GM12875 (cell line): Measurements from ENCODE around the gene ACTR6.

Experiments used
- H3K4me3 ChIP-seq: one replicate; pipeline ENCODE4 v1.5.1; 2011; ENCODE audit warnings: low read depth, low read length, control low read depth
- CTCF ChIP-seq: IDR thresholded peaks from 2 replicates; pipeline ENCODE4 v1.5.1; 2011; ENCODE audit warnings: low read depth, mild to moderate bottlenecking, control low read depth, inconsistent platforms, low read length, moderate library complexity, borderline replicate concordance; ENCODE audit not compliant: insufficient read depth

The ACTR6 gene

GRCh38 chr12:100234591-100235304, 34.1 kb downstream of the ACTR6 start:
- H3K4me3 ChIP-seq, result no peak overlapping the region
- peak; percentile 52; the same call in 1 of the 2 replicates for TF ChIP-seq CTCF

DNA sequence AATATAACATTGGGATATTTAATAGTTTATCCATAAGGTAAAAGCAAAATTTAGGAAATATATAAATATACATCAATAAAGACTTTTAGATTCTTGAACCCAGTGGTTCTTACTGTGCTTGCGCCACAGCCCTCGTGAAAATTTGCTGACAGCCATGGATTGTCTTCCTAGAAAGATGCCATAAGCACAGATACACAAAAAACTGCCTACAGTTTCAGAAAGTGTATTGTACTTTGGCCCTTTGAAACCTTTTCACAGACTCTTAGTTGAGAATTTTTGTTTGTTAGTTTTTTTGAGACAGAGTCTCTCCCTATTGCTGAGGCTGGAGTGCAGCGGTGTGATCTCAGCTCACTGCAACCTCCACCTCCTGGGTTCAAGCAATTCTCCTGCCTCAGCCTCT, 38.2 kb downstream of the ACTR6 start:
- no peak overlapping the region for H3K4me3 ChIP-seq
- no peak for TF ChIP-seq CTCF

DNA sequence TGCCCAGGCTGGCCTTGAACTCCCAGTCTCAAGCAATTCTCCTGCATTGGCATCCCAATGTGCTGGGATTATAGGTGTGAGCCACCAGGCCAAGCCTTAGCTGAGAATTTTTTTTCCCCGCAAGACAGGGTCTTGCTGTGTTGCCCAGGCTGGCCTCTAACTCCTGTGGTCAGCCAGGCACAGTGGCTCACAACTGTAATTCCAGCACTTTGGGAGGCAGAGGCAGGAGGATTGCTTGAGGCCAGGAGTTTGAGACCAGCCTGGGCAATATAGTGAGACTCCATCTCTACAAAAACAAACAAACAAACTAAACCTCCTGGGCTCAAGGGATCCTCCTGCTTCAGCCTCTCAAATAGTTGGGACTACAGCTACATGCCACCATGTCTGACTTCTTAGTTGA, 39.0 kb downstream of the ACTR6 start:
- no peak for TF ChIP-seq CTCF
- no peak overlapping the region for H3K4me3 ChIP-seq

DNA sequence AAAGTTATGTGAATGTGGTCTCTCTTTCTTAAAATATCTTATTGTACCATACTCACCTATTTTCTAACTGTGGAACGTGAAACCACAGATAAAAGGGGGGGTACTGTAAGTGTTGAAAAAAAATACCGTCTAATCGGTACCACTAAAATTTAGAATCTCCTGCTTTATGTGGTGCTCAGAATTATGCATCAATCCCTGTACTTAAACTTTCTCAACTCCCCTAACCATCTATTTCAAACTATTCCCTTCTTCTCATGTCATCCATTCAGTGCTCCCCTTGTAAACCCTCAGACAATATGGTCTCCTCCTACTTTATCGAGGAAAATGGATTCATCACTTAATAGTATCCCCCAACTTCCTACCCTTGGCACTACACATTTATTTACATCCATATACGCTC, 42.5 kb downstream of the ACTR6 start:
- no peak overlapping the region for H3K4me3 ChIP-seq

GRCh38 chr12:100247765-100248164, 47.1 kb downstream of the ACTR6 start:
- no peak overlapping the region for H3K4me3 ChIP-seq
- TF ChIP-seq CTCF, result no peak

More for the DNA sequence above, 42.5 kb downstream of the ACTR6 start:
- TF ChIP-seq CTCF, result no peak

GRCh38 chr12:100248886-100249285, 48.3 kb downstream of the ACTR6 start:
- TF ChIP-seq CTCF, result no peak
- H3K4me3 ChIP-seq, result no peak overlapping the region

GRCh38 chr12:100249941-100250340, 49.3 kb downstream of the ACTR6 start:
- no peak for TF ChIP-seq CTCF

More at GRCh38 chr12:100249941-100250340, 49.3 kb downstream of the ACTR6 start:
- H3K4me3 ChIP-seq, result no peak overlapping the region
